Stimulated activated naive CD8-positive, alpha-beta T cell treated with anti-CD3 and anti-CD28 coated beads, Interleukin-15, Interleukin-2, amounts not matched to agents 100 ng/mL and 50 ng/mL, for 24 hours (primary cell): ENCODE results near the gene NIT1.
A peak's percentile ranks its signal among the peaks of the same experiment; 100 is the strongest.

Source experiments
- H3K27ac Mint-ChIP-seq: one replicate; pipeline ENCODE4 v1.8.0; 2021; ENCODE audit warnings: mild to moderate bottlenecking, mixed read lengths
- H3K27me3 Mint-ChIP-seq: one replicate; pipeline ENCODE4 v1.8.0; 2021; ENCODE audit warnings: mixed read lengths
- H3K36me3 Mint-ChIP-seq: one replicate; pipeline ENCODE4 v1.8.0; 2021; ENCODE audit warnings: low read depth, mixed read lengths
- H3K4me1 Mint-ChIP-seq: one replicate; pipeline ENCODE4 v1.8.0; 2021; ENCODE audit warnings: low read depth, mixed read lengths
- H3K4me3 Mint-ChIP-seq: one replicate; pipeline ENCODE4 v1.8.0; 2021; ENCODE audit warnings: mild to moderate bottlenecking, mixed read lengths
- H3K9me3 Mint-ChIP-seq: one replicate; pipeline ENCODE4 v1.8.0; 2021; ENCODE audit warnings: mixed read lengths

NIT1 gene

DNA sequence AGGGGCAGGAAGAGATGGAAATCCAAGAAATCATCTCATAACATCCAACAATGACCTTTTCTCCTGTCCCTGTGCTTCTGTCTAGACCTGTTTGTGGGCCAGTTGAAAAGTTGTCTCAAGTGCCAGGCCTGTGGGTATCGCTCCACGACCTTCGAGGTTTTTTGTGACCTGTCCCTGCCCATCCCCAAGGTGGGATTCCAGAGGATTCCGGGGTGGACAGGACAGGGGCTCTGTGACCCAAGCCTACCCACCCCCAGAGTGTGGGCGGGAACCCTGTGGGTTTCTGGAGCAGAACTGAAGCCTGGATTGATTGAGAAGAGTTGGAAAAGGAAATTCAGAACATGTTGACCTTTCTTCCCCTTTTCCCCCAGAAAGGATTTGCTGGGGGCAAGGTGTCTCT lies 45.9 kb downstream of the NIT1 start:
- Mint-ChIP-seq H3K4me1 (peaks cover 62% of the 10 kb centered on the region), H3K9me3 (no peaks in the 10 kb centered on the region), H3K27me3 (no peaks in the 10 kb centered on the region), H3K36me3 (peaks cover 32% of the 10 kb centered on the region), H3K27ac (peak overlapping the region; percentile 3), H3K4me3 (no peak overlapping the region)

DNA sequence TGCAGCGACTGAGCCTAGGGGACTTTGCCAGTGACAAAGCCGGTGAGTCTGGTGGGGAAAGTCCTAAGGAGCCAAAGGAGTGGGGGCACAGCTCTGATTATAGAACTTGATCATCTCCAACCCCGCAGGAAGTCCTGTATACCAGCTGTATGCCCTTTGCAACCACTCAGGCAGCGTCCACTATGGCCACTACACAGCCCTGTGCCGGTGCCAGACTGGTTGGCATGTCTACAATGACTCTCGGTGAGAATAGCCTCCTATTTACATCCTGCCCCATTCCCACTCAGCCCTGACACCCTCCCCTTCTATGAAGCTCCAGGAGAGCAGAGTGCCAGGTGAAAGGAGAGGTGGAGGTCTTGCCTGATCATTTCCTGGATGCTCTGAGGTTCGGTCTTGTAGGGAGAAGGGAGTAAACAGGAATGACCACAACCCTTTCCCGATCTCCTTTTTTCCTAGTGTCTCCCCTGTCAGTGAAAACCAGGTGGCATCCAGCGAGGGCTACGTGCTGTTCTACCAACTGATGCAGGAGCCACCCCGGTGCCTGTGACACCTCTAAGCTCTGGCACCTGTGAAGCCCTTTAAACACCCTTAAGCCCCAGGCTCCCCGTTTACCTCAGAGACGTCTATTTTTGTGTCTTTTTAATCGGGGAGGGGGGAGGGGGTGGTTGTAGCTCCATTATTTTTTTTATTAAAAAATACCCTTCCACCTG lies 47.2 kb downstream of the NIT1 start:
- Mint-ChIP-seq H3K36me3 (peaks cover 29% of the 10 kb centered on the region), H3K27ac (peak overlapping the region; percentile 40), H3K4me3 (no peak overlapping the region), H3K27me3 (no peaks in the 10 kb centered on the region), H3K4me1 (peaks cover 54% of the 10 kb centered on the region), H3K9me3 (no peaks in the 10 kb centered on the region)

DNA sequence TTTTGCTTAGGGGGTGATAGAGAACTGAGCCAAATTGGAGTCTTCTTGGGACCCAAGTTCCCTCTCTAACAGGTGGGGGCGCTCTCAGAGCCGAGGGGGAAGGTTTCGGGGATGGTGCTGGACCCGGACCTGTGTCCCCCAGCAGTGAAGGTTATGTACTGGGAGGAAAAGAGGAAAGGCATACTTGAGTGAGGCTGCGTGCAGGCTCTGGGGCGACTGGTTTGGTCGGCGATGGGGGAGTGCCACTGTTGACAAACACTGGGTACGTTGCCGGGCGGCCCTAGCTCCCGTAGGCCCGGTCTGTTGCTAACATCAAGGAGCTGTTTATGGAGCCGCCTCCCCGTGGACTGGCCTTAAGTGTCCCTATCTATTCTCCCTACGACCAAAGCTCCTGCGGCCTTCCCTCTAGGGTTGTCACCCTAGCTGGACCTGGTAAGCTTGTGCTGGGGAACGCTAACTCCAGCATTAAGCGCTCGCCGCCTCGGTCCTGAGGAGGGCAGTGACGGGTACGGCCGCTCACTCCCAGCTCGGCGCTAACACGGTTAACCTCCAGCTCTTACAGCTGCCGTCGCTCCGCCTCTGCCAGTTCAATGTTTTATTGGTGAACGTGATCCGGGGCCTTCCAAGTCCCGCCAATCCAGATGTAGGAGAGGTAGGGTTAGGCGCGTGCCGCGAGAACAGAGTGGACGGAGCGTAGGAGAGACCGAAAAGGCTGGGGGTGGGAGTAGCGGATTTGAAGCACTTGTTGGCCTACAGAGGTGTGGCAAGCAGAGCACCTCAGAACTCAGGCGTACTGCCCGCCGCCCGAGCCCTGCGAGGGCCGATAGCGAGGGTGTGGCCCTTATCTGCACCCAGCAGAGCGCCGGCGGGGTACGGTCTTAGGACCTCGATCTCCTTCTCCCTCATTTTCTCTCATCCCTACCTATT lies 48.1 kb downstream of the NIT1 start, which contains the start of gene PPOX:
TSS of gene PPOX (plus strand) at position 685 of the 927 bp plus-strand sequence. CDS start 422 bp downstream, outside the sequence.
- H3K4me3 Mint-ChIP-seq = peak within 1 kb of the TSS; percentile 92
- peaks cover 44% of the 10 kb centered on the region for H3K4me1 Mint-ChIP-seq
- H3K9me3 Mint-ChIP-seq = no peaks in the 10 kb centered on the region
- H3K27ac Mint-ChIP-seq = peak within 1 kb of the TSS; percentile 92
- peaks cover 29% of the 10 kb centered on the region for H3K36me3 Mint-ChIP-seq
- no peaks in the 10 kb centered on the region for H3K27me3 Mint-ChIP-seq

GRCh38 chr1:161166669-161167548 lies 49.0 kb downstream of the NIT1 start:
- Mint-ChIP-seq H3K4me1 (peaks cover 35% of the 10 kb centered on the region), H3K36me3 (peaks cover 33% of the 10 kb centered on the region), H3K4me3 (peak overlapping the region; percentile 92), H3K9me3 (no peaks in the 10 kb centered on the region), H3K27ac (peak overlapping the region; percentile 92), H3K27me3 (no peaks in the 10 kb centered on the region)

- Mint-ChIP-seq H3K4me1 (peaks cover 25% of the 10 kb centered on the region), H3K27me3 (no peaks in the 10 kb centered on the region), H3K27ac (peak overlapping the region; percentile 55), H3K9me3 (no peaks in the 10 kb centered on the region), H3K36me3 (peaks cover 38% of the 10 kb centered on the region), H3K4me3 (no peak overlapping the region)
These were observed 51.0 kb downstream of the NIT1 start for GRCh38 chr1:161168906-161169305.
